ENCODE data around the gene TRRAP. TPM values are rescaled to one million over a fixed set of nuclear protein-coding genes. Genes with fewer than 3 reads are reported as not detected.
A peak's percentile ranks its signal among the peaks of the same experiment; 100 is the strongest.

The TRRAP gene
- total and polyA plus RNA-seq, 2 of the 8 experiments (the other 6 are each of a cell fraction or from before 2014, with no cell fraction given) = 21.7 to 48.6 TPM

DNA sequence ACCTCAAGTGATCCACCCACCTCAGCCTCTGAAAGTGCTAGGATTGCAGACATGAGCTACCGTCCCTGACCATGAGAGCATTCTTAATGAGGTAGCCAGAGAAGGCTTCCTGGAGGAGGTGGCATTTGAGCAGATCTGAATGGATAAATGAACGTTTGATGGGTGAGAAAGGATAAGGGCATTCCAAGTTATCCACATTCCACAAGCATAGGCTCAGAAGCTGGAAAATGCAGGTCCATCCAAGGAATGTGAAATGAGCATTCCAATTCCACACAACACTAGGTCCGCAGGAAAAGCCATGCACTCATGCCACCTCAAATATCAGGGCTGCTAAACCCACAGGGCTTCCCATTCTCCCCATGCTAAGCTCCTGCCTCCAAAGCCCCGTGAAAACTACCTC is 25.5 kb upstream of the TRRAP start:
- DNase-seq (ENCODE audit: low read depth in 1 of 2, low spot score in 2 of 2) (no peak), FAIRE-seq (no peak)
- H4K5ac ChIP-seq (ENCODE audit: insufficient read length, low read depth, low read length) = no peak overlapping the region
- no peak overlapping the region for H4K91ac ChIP-seq (replicated peaks; ENCODE audit: insufficient read length, low read length)
- H4K8ac ChIP-seq (ENCODE audit: extremely low read depth, insufficient read depth, low read length) = no peak overlapping the region; the same call in 1 of the 2 replicates
- no peak overlapping the region for H2BK15ac ChIP-seq (ENCODE audit: low read length)
- H2BK5ac ChIP-seq (ENCODE audit: low read depth, low read length) = no peak overlapping the region
- H3K79me1 ChIP-seq (ENCODE audit: low read depth, low read length) = no peaks in the 10 kb centered on the region
- no peak overlapping the region for H3K18ac ChIP-seq (ENCODE audit: extremely low read depth, low read length)
- peak overlapping the region; percentile 56; the same call in 1 of the 2 replicates for H2BK20ac ChIP-seq (ENCODE audit: low read length)
- H3K14ac ChIP-seq (ENCODE audit: insufficient read length) = no peak overlapping the region
- no peak overlapping the region for H2BK120ac ChIP-seq (replicated peaks; ENCODE audit: low read depth, low read length)
- H3K27me3 ChIP-seq (replicated peaks in 1 of 4; ENCODE audit: control insufficient read depth in 3 of 4, extremely low read depth in 1 of 4, insufficient read depth in 3 of 4, low read length in 3 of 4) = no peaks in the 10 kb centered on the region; a peak in 1 of 7 replicates
- no peaks in the 10 kb centered on the region for H4K20me1 ChIP-seq (replicated peaks in 1 of 2; ENCODE audit: control insufficient read depth in 1 of 2, insufficient read depth in 2 of 2, low read length in 2 of 2)
- no peak overlapping the region for H2AK5ac ChIP-seq (ENCODE audit: low read depth, low read length)
- 83% methylated on average over 4 of the region's 4 CpGs; no CpG with 5 or more reads in 1 of the 2 experiments for WGBS, 2 experiments (ENCODE audit: extremely low coverage in 1 of 2, insufficient coverage in 1 of 2, insufficient read length in 1 of 2, insufficient replicate concordance in 2 of 2, low coverage in 1 of 2, low lambda C conversion rate in 2 of 2, missing lambda C conversion rate in 1 of 2)
- no peak overlapping the region for H3K23ac ChIP-seq (ENCODE audit: insufficient read length)
- H2AFZ ChIP-seq (ENCODE audit: low read length) = no peak overlapping the region
- no peaks in the 10 kb centered on the region for H3K79me2 ChIP-seq (ENCODE audit: control insufficient read depth in 1 of 2, insufficient read depth in 2 of 2, low read length in 2 of 2)
- no peak overlapping the region for H3K27ac ChIP-seq (ENCODE audit: low read depth, low read length)
- H3K36me3 ChIP-seq (ENCODE audit: control insufficient read depth in 2 of 4, insufficient read depth in 4 of 4, low read length in 3 of 4) = peaks cover 0 to 4% (median 0%) of the 10 kb centered on the region in 4 experiments; a peak in 1 of 8 replicates
- H3K56ac ChIP-seq (replicated peaks; ENCODE audit: insufficient read length, low read depth, low read length) = no peak overlapping the region
- H3K23me2 ChIP-seq (ENCODE audit: low read depth, low read length) = no peaks in the 10 kb centered on the region
- TF ChIP-seq FOSL1 (IDR thresholded peaks at IDR 0.05; ENCODE audit: insufficient read depth, low read depth, low read length) (no peak), YY1 (IDR thresholded peaks at IDR 0.05; ENCODE audit: low read depth, low read length) (no peak), TEAD4 (IDR thresholded peaks at IDR 0.05; ENCODE audit: low read depth, low read length) (no peak), KDM5A (IDR thresholded peaks at IDR 0.05; ENCODE audit: low read length) (no peak), SIRT6 (IDR thresholded peaks at IDR 0.05; ENCODE audit: low read length) (no peak), CHD2 (IDR thresholded peaks at IDR 0.05; ENCODE audit: low read length) (no peak)
- H3K4me1 ChIP-seq (replicated peaks in 1 of 4; ENCODE audit: control insufficient read depth in 3 of 4, insufficient read depth in 4 of 4, low read length in 3 of 4) = peaks cover 0 to 9% (median 6%) of the 10 kb centered on the region in 4 experiments; a peak in 5 of 7 replicates
- ChIA-PET CTCF (ENCODE audit: partially characterized antibody) (interaction anchor here (0.7 to 24.2 kb wide), 6 partner anchors 9 to 27 kb away, joined by 3 to 224 read pairs (median 4); no protein-coding TSS in a partner anchor), POLR2A (ENCODE audit: partially characterized antibody) (no interaction called here)
- no peak overlapping the region for H3K4ac ChIP-seq (replicated peaks; ENCODE audit: insufficient read length, low read depth, low read length)
- H3K4me2 ChIP-seq (ENCODE audit: insufficient read depth in 1 of 2, low read depth in 2 of 2, low read length in 2 of 2) = no peak overlapping the region
- H3K9me3 ChIP-seq (ENCODE audit: insufficient read depth in 2 of 2, low read depth in 1 of 2, low read length in 1 of 2) = peaks cover 15 to 19% of the 10 kb centered on the region in 2 experiments
- no peak overlapping the region for H2BK12ac ChIP-seq (ENCODE audit: low read depth, low read length)
- H3K9ac ChIP-seq (replicated peaks in 1 of 4; ENCODE audit: extremely low read depth in 1 of 4, low read depth in 3 of 4, low read length in 3 of 4) = no peak overlapping the region
- no peak overlapping the region for H3K4me3 ChIP-seq (ENCODE audit: extremely low read depth in 1 of 4, insufficient read depth in 2 of 4, low read depth in 3 of 4, low read length in 4 of 4)

Data from H1 (cell line).